Measurements from ENCODE around the gene NPHP4.

NPHP4 gene

DNA sequence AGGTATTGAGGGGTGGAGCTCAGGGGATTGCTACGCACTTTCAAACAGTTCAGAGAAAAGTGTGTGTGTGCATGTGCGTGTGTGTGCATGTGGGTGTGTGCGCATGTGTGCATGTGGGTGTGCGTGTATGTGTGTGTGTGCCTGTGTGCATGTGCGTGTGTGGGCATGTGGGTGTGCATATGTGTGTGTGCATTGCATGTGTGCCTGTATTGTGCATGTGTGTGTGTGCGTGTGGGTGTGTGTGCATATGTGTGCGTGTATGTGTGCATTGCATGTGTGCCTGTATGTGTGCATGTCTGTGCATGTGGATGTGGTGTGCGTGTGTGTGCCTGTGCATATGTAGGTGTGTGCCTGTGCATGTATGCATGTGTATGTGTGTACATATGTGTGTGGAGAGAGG is 40.9 kb upstream of the NPHP4 start:
- peaks cover 4% of the 10 kb centered on the region for H3K27me3 ChIP-seq (ENCODE audit: low read depth, low read length)
- H3K27ac ChIP-seq (ENCODE audit: low read length), result no peak overlapping the region
- H3K4me1 ChIP-seq (ENCODE audit: control insufficient read depth in 1 of 2, insufficient read depth in 2 of 2, low read length in 2 of 2), result no peaks in the 10 kb centered on the region
- H3K9me3 ChIP-seq (ENCODE audit: control insufficient read depth in 1 of 2, low read length in 2 of 2), result no peaks in the 10 kb centered on the region
- no peaks in the 10 kb centered on the region for H3K36me3 ChIP-seq (ENCODE audit: control insufficient read depth in 1 of 2, insufficient read depth in 2 of 2, low read length in 2 of 2)
- H3K4me3 ChIP-seq (ENCODE audit: low read depth in 1 of 2, low read length in 2 of 2), result no peak overlapping the region

DNA sequence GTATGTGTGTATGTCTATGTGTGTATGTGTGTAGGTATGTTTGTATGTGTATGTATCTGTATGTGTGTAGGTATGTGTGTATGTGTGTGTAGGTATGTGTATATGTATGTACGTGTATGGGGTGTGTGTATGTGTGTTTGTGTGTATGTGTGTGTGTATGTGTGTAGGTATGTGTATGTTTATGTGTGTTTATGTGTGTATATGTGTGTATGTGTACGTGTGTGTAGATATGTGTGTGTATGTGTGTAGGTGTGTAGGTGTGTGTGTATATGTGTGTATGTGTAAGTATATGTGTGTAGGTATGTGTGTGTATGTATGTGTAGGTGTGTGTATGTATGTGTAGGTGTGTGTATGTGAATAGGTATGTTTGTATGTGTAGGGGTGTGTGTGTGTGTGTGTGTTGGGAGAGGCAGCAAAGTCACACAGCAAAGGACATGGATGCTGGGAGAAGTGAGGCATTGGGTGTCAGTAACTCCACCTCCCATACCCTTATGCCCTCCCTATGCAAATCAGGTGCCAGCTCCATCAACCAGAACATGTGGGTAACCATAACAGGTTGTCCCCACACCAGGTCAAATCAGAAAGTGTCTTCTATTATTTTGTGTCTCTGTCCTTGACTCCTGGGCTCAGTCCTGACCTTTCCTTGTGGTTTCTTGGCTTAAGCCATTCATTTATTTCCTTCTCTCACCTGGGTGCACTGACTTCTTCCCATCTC is 38.5 kb upstream of the NPHP4 start:
- H3K4me3 ChIP-seq (ENCODE audit: low read depth in 1 of 2, low read length in 2 of 2), result no peak overlapping the region
- H3K36me3 ChIP-seq (ENCODE audit: control insufficient read depth in 1 of 2, insufficient read depth in 2 of 2, low read length in 2 of 2), result no peaks in the 10 kb centered on the region
- H3K4me1 ChIP-seq (ENCODE audit: control insufficient read depth in 1 of 2, insufficient read depth in 2 of 2, low read length in 2 of 2), result no peaks in the 10 kb centered on the region
- no peaks in the 10 kb centered on the region for H3K9me3 ChIP-seq (ENCODE audit: control insufficient read depth in 1 of 2, low read length in 2 of 2)
- H3K27ac ChIP-seq (ENCODE audit: low read length), result no peak overlapping the region
- peaks cover 4% of the 10 kb centered on the region for H3K27me3 ChIP-seq (ENCODE audit: low read depth, low read length)

DNA sequence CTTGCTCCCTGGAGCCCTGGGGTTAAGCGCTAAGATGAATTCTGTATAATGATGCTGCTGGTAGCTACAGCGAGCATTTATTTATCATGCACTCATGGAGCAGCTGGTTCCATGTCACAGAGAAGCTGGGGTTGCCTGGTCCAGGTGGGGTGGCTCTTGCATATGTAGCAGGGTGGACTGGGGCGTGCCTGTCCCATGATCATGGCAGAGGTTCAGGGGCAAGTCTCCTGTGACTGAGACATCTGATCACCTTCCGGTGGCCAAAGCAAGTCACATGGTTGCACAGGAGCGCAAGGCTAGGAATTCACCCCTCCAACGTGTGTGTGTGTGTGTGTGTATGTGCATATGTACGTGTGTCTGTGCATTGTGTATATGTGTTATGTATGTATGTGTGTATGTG is 37.9 kb upstream of the NPHP4 start:
- no peak overlapping the region for H3K27ac ChIP-seq (ENCODE audit: low read length)
- no peaks in the 10 kb centered on the region for H3K9me3 ChIP-seq (ENCODE audit: control insufficient read depth in 1 of 2, low read length in 2 of 2)
- no peaks in the 10 kb centered on the region for H3K36me3 ChIP-seq (ENCODE audit: control insufficient read depth in 1 of 2, insufficient read depth in 2 of 2, low read length in 2 of 2)
- no peak overlapping the region for H3K4me3 ChIP-seq (ENCODE audit: low read depth in 1 of 2, low read length in 2 of 2)
- peaks cover 4% of the 10 kb centered on the region for H3K27me3 ChIP-seq (ENCODE audit: low read depth, low read length)
- H3K4me1 ChIP-seq (ENCODE audit: control insufficient read depth in 1 of 2, insufficient read depth in 2 of 2, low read length in 2 of 2), result no peaks in the 10 kb centered on the region

DNA sequence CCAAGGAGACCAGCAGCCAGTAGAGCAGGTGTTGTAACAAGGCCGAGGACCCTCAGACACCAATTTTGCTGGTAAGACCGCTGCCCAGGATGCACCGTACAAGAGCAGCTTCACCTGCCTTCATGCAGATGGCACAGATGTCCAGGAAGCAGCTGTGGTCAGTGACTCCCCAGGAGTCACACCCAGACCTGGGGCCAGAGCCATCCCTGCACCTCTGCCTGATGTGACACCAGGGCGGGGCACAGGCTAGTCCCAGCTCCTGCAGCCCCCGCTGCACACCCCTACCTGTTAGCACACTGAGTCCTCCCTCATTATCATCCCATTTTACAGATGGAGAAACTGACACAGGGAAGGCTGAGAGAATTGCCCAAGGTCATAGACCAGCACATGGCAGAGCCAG is 37.1 kb upstream of the NPHP4 start:
- no peaks in the 10 kb centered on the region for H3K9me3 ChIP-seq (ENCODE audit: control insufficient read depth in 1 of 2, low read length in 2 of 2)
- no peak overlapping the region for H3K4me3 ChIP-seq (ENCODE audit: low read depth in 1 of 2, low read length in 2 of 2)
- no peaks in the 10 kb centered on the region for H3K4me1 ChIP-seq (ENCODE audit: control insufficient read depth in 1 of 2, insufficient read depth in 2 of 2, low read length in 2 of 2)
- peaks cover 4% of the 10 kb centered on the region for H3K27me3 ChIP-seq (ENCODE audit: low read depth, low read length)
- H3K27ac ChIP-seq (ENCODE audit: low read length), result no peak overlapping the region
- no peaks in the 10 kb centered on the region for H3K36me3 ChIP-seq (ENCODE audit: control insufficient read depth in 1 of 2, insufficient read depth in 2 of 2, low read length in 2 of 2)

DNA sequence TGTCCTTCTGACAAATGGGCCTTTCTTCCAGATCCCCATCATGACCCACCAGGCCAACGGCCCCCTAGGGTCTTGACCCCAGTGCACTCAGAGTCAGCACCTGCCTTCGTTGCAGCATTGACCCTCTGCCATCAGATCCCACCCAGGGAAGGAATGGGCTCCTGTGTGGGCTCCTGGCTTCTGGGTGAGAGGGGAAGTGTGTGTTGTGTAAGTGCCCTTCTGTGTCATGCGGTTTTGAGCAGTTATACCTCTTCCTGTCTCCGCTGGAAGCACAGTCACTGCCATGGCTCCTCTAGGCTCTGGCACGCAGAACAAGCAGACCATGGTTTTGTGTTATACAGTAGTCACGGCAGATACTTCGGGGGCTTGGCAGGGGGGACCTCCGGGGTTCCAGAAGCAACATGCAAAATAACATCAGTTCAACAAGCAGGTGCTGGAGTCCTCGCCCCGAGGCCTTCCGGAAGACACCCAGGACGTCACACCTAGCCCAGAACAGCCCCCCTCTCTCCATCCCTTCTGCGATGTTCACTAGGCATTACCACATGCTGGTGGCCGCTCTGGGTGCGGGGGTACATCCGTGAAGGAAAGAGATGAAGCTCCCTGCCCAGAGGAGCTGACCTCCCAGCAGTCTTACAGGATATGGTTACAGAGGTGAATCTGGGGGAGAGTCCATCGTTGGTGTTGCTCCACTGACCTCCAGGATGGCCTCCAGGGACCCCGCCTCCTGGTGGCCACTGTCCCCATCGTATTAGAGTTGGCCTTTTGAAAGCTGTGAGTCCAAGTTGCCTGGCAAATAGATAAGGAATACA is 36.0 kb upstream of the NPHP4 start:
- H3K4me1 ChIP-seq (ENCODE audit: control insufficient read depth in 1 of 2, insufficient read depth in 2 of 2, low read length in 2 of 2), result no peaks in the 10 kb centered on the region
- peak overlapping the region; percentile 33 for H3K27ac ChIP-seq (ENCODE audit: low read length)
- H3K9me3 ChIP-seq (ENCODE audit: control insufficient read depth in 1 of 2, low read length in 2 of 2), result no peaks in the 10 kb centered on the region
- H3K4me3 ChIP-seq (ENCODE audit: low read depth in 1 of 2, low read length in 2 of 2), result peak overlapping the region in 1 of 2 donors; percentile 28
- peaks cover 4% of the 10 kb centered on the region for H3K27me3 ChIP-seq (ENCODE audit: low read depth, low read length)
- no peaks in the 10 kb centered on the region for H3K36me3 ChIP-seq (ENCODE audit: control insufficient read depth in 1 of 2, insufficient read depth in 2 of 2, low read length in 2 of 2)

DNA sequence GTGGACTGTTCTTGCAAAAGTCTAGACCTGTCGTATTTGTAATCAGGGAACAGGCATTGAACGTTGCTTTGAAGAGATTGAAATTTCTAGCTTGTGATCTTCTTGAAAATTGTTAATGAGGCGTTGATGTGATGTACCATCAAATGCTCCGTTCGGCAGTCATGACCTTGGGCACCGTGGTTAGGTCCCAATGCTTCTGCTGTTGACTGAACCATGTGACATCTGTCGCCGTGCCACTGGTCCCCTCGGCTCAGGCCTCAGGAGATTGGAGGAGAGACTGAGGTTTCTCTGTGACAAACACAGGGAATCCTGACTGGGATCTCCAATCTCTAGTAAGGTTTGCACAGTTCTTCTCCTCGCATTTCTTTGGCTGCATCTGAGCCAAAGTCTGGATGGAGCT is 35.4 kb upstream of the NPHP4 start:
- H3K4me3 ChIP-seq (ENCODE audit: low read depth in 1 of 2, low read length in 2 of 2), result peak overlapping the region in 1 of 2 donors; percentile 28
- H3K36me3 ChIP-seq (ENCODE audit: control insufficient read depth in 1 of 2, insufficient read depth in 2 of 2, low read length in 2 of 2), result no peaks in the 10 kb centered on the region
- peaks cover 4% of the 10 kb centered on the region for H3K27me3 ChIP-seq (ENCODE audit: low read depth, low read length)
- no peaks in the 10 kb centered on the region for H3K9me3 ChIP-seq (ENCODE audit: control insufficient read depth in 1 of 2, low read length in 2 of 2)
- peak overlapping the region; percentile 33 for H3K27ac ChIP-seq (ENCODE audit: low read length)
- no peaks in the 10 kb centered on the region for H3K4me1 ChIP-seq (ENCODE audit: control insufficient read depth in 1 of 2, insufficient read depth in 2 of 2, low read length in 2 of 2)

DNA sequence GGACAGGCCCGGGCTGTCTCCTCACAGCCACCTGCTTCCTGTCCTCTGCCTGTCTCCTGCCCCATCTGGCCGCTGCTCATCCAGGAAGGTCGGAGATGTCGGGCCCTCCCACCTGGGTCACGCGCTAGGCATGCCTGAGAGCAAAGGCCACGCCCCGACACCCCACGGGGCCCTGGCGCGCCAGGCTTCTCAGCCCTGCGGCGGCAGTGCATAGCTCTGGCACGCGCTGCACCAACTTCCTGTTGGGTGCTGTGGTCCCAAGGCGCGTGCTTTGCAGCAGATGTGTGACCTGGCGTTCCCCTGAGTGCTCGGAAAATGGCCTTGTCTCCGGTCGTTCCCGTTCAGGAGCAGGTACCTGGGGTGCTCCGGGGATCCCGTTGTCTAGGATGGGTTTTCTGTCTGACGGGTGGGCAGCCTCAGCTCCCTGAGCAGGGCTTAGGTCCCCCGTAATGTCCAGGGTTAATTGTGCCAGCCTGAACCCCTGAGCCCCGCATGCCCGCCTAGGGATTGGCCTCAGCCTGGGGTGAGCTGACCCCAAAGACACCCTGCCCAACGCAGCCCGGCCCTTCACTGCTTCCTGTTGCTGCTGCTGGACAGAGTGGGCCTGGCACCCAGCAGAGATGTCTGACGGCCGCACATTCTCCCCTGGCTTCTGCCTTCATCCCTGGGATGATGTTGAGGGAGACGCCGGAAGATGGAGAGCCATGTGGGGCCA is 34.0 kb upstream of the NPHP4 start:
- Histone ChIP-seq H3K27ac (ENCODE audit: low read length) (no peak overlapping the region), H3K4me3 (ENCODE audit: low read depth in 1 of 2, low read length in 2 of 2) (peak overlapping the region; percentile 0 to 28), H3K9me3 (ENCODE audit: control insufficient read depth in 1 of 2, low read length in 2 of 2) (no peaks in the 10 kb centered on the region), H3K27me3 (ENCODE audit: low read depth, low read length) (peaks cover 4% of the 10 kb centered on the region), H3K4me1 (ENCODE audit: control insufficient read depth in 1 of 2, insufficient read depth in 2 of 2, low read length in 2 of 2) (no peaks in the 10 kb centered on the region), H3K36me3 (ENCODE audit: control insufficient read depth in 1 of 2, insufficient read depth in 2 of 2, low read length in 2 of 2) (no peaks in the 10 kb centered on the region)

DNA sequence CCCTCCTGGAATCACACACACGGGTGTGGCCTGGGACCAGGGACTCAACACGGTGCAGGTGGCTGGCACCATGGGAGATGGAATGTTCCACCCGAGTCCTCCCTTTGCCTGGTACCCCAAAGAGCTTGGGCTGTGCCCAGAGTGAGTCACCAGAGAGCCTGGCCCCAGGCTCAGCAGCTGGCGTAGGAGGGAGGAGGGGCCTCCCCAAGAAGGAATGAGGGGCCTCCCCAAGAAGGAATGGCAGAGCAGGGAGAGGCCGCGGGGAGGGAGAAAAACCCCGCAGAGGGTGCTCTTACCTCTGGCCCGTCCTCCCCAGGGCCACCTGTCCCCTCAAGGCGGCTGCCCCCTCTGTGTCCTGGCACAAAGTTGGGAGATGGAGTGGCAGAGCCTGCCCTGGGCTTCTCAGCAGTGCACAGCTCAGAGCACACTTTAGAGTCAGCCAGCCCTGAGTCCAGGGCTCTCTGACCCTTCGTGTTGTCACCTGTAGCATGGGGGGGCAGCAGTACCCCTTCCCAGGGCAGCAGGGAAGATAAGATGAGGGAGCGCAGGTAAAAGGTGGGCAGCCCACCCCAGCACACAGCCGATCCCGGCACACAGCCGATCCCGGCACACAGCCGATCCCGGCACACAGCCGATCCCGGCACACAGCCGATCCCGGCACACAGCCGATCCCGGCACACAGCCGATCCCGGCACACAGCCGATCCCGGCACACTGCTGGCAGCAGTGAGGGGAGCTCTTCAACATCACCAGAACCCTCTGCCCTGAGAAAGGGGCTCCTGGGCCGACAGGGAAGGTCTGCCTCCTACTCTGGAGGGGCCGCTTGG is 33.3 kb upstream of the NPHP4 start:
- H3K27me3 ChIP-seq (ENCODE audit: low read depth, low read length), result peaks cover 4% of the 10 kb centered on the region
- peak overlapping the region; percentile 0 to 28 for H3K4me3 ChIP-seq (ENCODE audit: low read depth in 1 of 2, low read length in 2 of 2)
- H3K9me3 ChIP-seq (ENCODE audit: control insufficient read depth in 1 of 2, low read length in 2 of 2), result no peaks in the 10 kb centered on the region
- H3K27ac ChIP-seq (ENCODE audit: low read length), result no peak overlapping the region
- no peaks in the 10 kb centered on the region for H3K4me1 ChIP-seq (ENCODE audit: control insufficient read depth in 1 of 2, insufficient read depth in 2 of 2, low read length in 2 of 2)
- H3K36me3 ChIP-seq (ENCODE audit: control insufficient read depth in 1 of 2, insufficient read depth in 2 of 2, low read length in 2 of 2), result no peaks in the 10 kb centered on the region

DNA sequence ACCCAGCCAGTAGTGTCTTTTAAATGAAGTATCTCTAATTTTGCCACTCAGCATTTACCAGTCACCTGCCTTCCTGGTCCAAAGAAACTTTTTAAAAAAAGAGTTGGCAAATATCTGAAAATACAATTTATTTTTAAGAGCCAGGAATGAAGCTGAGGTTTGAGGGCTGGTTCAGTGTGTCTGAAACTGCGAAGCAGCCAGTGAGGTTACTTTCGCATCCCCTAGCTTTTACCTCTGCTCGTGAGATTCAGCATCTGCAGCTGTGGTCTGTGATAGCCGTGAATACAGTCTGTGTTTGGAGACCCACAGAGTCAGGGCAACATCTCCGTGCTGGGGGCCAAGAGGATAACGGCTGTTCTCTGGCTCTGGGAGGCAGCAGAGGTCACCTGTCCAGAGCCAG is 32.2 kb upstream of the NPHP4 start:
- H3K27ac ChIP-seq (ENCODE audit: low read length), result no peak overlapping the region
- H3K27me3 ChIP-seq (ENCODE audit: low read depth, low read length), result no peaks in the 10 kb centered on the region
- no peak overlapping the region for H3K4me3 ChIP-seq (ENCODE audit: low read depth in 1 of 2, low read length in 2 of 2)
- no peaks in the 10 kb centered on the region for H3K36me3 ChIP-seq (ENCODE audit: control insufficient read depth in 1 of 2, insufficient read depth in 2 of 2, low read length in 2 of 2)
- no peaks in the 10 kb centered on the region for H3K9me3 ChIP-seq (ENCODE audit: control insufficient read depth in 1 of 2, low read length in 2 of 2)
- no peaks in the 10 kb centered on the region for H3K4me1 ChIP-seq (ENCODE audit: control insufficient read depth in 1 of 2, insufficient read depth in 2 of 2, low read length in 2 of 2)

DNA sequence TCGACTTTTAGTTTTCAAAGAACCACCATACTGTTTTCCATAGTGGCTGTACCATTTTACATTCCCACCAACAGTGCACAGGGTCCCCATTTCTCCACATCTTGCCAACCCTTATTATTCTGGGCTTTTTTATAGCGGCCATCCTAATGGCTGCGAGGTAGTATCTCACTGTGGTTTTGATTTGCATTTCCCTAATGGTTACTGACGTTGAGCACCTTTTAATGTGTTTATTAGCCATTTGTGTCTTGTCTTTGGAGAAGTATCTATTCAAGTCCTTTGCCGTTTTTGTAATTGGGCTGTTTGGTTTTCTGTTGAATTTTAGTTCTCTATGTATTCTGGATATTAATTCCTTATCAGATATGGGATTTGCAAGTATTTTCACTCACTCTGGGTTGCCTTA is 31.1 kb upstream of the NPHP4 start:
- Histone ChIP-seq H3K27me3 (ENCODE audit: low read depth, low read length) (no peaks in the 10 kb centered on the region), H3K27ac (ENCODE audit: low read length) (no peak overlapping the region), H3K36me3 (ENCODE audit: control insufficient read depth in 1 of 2, insufficient read depth in 2 of 2, low read length in 2 of 2) (no peaks in the 10 kb centered on the region), H3K4me1 (ENCODE audit: control insufficient read depth in 1 of 2, insufficient read depth in 2 of 2, low read length in 2 of 2) (no peaks in the 10 kb centered on the region), H3K4me3 (ENCODE audit: low read depth in 1 of 2, low read length in 2 of 2) (no peak overlapping the region), H3K9me3 (ENCODE audit: control insufficient read depth in 1 of 2, low read length in 2 of 2) (no peaks in the 10 kb centered on the region)

DNA sequence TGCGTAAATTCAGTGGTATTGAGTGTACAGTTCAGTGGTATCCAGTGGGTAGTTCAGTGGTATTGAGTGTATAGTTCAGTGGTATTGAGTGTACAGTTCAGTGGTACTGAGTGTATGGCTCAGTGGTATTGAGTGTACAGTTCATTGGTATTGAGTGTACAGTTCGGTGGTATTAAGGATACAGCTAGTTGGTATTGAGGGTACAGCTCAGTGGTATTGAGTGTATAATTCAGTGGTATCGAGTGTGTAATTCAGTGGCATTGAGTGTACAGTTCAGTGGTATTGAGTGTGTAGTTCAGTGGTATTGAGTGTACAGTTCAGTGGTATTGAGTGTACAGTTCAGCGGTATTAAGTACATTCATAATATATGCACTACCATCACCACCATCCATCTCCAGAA is 30.0 kb upstream of the NPHP4 start:
- no peaks in the 10 kb centered on the region for H3K27me3 ChIP-seq (ENCODE audit: low read depth, low read length)
- no peaks in the 10 kb centered on the region for H3K4me1 ChIP-seq (ENCODE audit: control insufficient read depth in 1 of 2, insufficient read depth in 2 of 2, low read length in 2 of 2)
- no peaks in the 10 kb centered on the region for H3K9me3 ChIP-seq (ENCODE audit: control insufficient read depth in 1 of 2, low read length in 2 of 2)
- no peak overlapping the region for H3K27ac ChIP-seq (ENCODE audit: low read length)
- no peaks in the 10 kb centered on the region for H3K36me3 ChIP-seq (ENCODE audit: control insufficient read depth in 1 of 2, insufficient read depth in 2 of 2, low read length in 2 of 2)
- no peak overlapping the region for H3K4me3 ChIP-seq (ENCODE audit: low read depth in 1 of 2, low read length in 2 of 2)

Measured in muscle layer of duodenum (tissue), 2 donors.